ENCODE results near the gene PACS2.
"Not testable (repeated sequence)": the region's sequence is repeated elsewhere in the genome, so short reads cannot be mapped to it uniquely, and the experiment has no call there.

PACS2 gene

GRCh38 chr14:105288936-105289335, 25.6 kb upstream of the PACS2 start:
- DNase-seq (ENCODE audit: low spot score): not testable (repeated sequence)

GRCh38 chr14:105290621-105291346, 23.8 kb upstream of the PACS2 start:
- no peak for DNase-seq (ENCODE audit: low spot score)

GRCh38 chr14:105292826-105293711, 21.5 kb upstream of the PACS2 start:
- no peak for DNase-seq (ENCODE audit: low spot score)

- DNase-seq (ENCODE audit: low spot score): no peak
Observed at GRCh38 chr14:105294142-105294597, 20.4 kb upstream of the PACS2 start.

GRCh38 chr14:105297311-105297710, 17.2 kb upstream of the PACS2 start:
- not testable (repeated sequence) for DNase-seq (ENCODE audit: low spot score)

- no peak for DNase-seq (ENCODE audit: low spot score)
Observed at GRCh38 chr14:105299654-105300541, 14.7 kb upstream of the PACS2 start.

GRCh38 chr14:105300542-105301102, 13.9 kb upstream of the PACS2 start, which contains the start of gene BRF1:
Gene BRF1, minus strand, starts transcription at chr14:105301001. Its CDS starts 372 bp downstream, at chr14:105300629.
- DNase-seq (ENCODE audit: low spot score): peak; percentile 91

GRCh38 chr14:105301103-105301914, 13.2 kb upstream of the PACS2 start:
- DNase-seq (ENCODE audit: low spot score): peak; percentile 95

- DNase-seq (ENCODE audit: low spot score): not testable (repeated sequence)
Observed at GRCh38 chr14:105301915-105302249, 12.7 kb upstream of the PACS2 start.

GRCh38 chr14:105303949-105304348, 10.6 kb upstream of the PACS2 start:
- DNase-seq (ENCODE audit: low spot score): no peak

GRCh38 chr14:105304565-105304964, 10.0 kb upstream of the PACS2 start:
- DNase-seq (ENCODE audit: low spot score): no peak

- no peak for DNase-seq (ENCODE audit: low spot score)
Observed at GRCh38 chr14:105305345-105305744, 9.2 kb upstream of the PACS2 start.

- no peak for DNase-seq (ENCODE audit: low spot score)
Observed at GRCh38 chr14:105305791-105306190, 8.8 kb upstream of the PACS2 start.

GRCh38 chr14:105307052-105307727, 7.4 kb upstream of the PACS2 start:
- DNase-seq (ENCODE audit: low spot score): no peak

- DNase-seq (ENCODE audit: low spot score): no peak
Observed at GRCh38 chr14:105309371-105309770, 5.2 kb upstream of the PACS2 start.

- DNase-seq (ENCODE audit: low spot score): no peak
Observed at GRCh38 chr14:105311838-105312237, 2.7 kb upstream of the PACS2 start.

- no peak for DNase-seq (ENCODE audit: low spot score)
Observed at GRCh38 chr14:105312973-105313372, 1.6 kb upstream of the PACS2 start.

- DNase-seq (ENCODE audit: low spot score): no peak
Observed at GRCh38 chr14:105313381-105314286, 914 bp upstream of the PACS2 start.

- DNase-seq (ENCODE audit: low spot score): no peak
Observed at GRCh38 chr14:105315211-105315721, 718 bp downstream of the PACS2 start.

All from HuH-7 (cell line).